ENCODE measurements around the gene MAB21L3. TPM values are rescaled to one million over a fixed set of nuclear protein-coding genes. Genes with fewer than 3 reads are reported as not detected.

Gene MAB21L3
- total RNA-seq = 0.14 TPM
- 0.23 TPM for polyA plus RNA-seq
- long read RNA-seq, donor 1 = 0 reads
- long read RNA-seq, donor 2 = 0 reads
- long read RNA-seq, donor 3 = 0 reads
- long read RNA-seq, donor 4 = 0 reads
- long read RNA-seq, donor 5 = 0 reads
- long read RNA-seq, donor 6 = 0 reads
- long read RNA-seq, donor 7 = 0 reads
- long read RNA-seq, donor 8 = 0 reads
- long read RNA-seq, donor 9 = 0 reads
- long read RNA-seq, donor 10 = 0 reads

DNA sequence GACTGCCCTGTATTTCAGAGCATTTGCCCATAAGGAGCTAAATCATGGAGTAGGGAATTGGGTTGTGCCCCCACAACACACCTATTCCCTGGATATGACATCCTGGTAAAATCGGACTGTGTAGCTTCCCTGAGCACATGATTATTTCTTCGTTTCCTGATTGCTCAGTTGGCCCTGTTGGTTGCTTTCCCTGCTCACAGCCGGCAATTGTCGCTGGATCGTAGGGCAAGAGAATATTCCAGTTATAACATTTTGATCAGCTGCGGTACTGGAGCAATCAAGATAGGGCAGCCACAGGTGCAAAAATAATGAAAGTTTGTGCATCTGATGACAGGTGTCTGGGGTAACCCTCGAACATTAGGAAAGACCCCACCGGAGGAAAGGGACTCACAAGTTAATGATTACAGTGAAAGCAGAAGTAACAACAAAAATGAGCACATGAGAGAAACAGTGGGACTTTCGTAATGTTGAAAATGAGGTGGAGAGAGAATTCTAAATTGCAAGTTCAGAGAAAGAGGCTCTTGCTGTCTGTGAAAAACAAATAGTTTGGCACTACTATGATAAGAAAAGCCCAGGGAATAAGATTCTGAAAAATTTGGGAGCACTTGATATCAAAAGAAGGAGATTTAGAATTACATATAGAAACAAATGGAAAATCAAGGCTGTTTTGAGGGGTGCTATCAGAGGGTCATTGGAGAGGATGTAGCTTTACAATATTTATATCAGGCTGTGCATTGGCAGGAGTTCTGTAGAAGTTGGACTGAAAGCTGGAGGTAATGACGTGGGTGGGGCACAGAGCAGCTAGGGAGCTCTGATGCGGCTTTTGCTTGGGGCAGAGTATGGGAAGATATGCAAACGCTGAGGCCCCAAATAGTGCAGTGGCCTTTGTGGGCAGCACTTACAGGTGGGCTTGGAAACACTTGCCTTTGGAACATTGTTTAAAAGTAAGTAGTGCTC lies at the start of gene MAB21L3:
Gene MAB21L3, plus strand, starts transcription at position 833 of the 957 bp plus-strand sequence. CDS start 1,217 bp downstream, outside the sequence.
- Histone ChIP-seq H3K27ac (ENCODE audit: low read depth in 1 of 2, low read length in 1 of 2) (no peak within 1 kb of the TSS), H3K4me3 (ENCODE audit: low read length in 2 of 2) (no peak within 1 kb of the TSS), H3K27me3 (ENCODE audit: control insufficient read depth in 2 of 2, insufficient read depth in 1 of 2, low read length in 1 of 2) (no peaks in the 10 kb centered on the region), H3K4me1 (ENCODE audit: control insufficient read depth in 2 of 2, insufficient read depth in 2 of 2, low read length in 2 of 2) (no peaks in the 10 kb centered on the region), H3K9me3 (ENCODE audit: control insufficient read depth in 2 of 2, insufficient read depth in 1 of 2, low read length in 1 of 2) (no peaks in the 10 kb centered on the region), H3K36me3 (ENCODE audit: control insufficient read depth in 2 of 2, insufficient read depth in 2 of 2, low read length in 1 of 2) (no peaks in the 10 kb centered on the region)
- DNase-seq (ENCODE audit: low read depth in 6 of 9, low spot score in 9 of 9) = no peak
- WGBS = 85% methylated on average over 12 of the region's 12 CpGs

DNA sequence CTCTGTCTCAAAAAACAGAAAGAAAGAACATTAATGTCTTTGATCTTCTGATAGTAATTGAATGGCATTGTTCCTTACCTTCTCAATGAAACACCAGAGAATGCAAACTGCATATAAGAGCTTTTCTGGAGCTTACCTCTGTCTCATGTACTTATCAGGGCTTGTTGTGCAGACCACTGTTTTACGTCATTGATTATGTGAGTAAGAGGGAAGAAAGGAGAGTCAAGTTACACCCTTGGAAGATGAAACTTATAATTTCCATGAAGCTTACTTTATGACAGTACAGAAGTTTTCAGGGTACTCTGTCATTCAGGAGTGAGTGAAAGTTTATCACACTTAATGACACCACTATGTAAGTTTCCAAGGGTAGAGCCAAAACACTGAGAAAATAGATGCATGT lies 49.0 kb upstream of the MAB21L3 start:
- Histone ChIP-seq H3K9me3 (ENCODE audit: control insufficient read depth in 2 of 2, insufficient read depth in 1 of 2, low read length in 1 of 2) (no peaks in the 10 kb centered on the region), H3K27me3 (ENCODE audit: control insufficient read depth in 2 of 2, insufficient read depth in 1 of 2, low read length in 1 of 2) (no peaks in the 10 kb centered on the region), H3K4me3 (ENCODE audit: low read length in 2 of 2) (no peak overlapping the region), H3K27ac (ENCODE audit: low read depth in 1 of 2, low read length in 1 of 2) (no peak overlapping the region), H3K4me1 (ENCODE audit: control insufficient read depth in 2 of 2, insufficient read depth in 2 of 2, low read length in 2 of 2) (no peaks in the 10 kb centered on the region), H3K36me3 (ENCODE audit: control insufficient read depth in 2 of 2, insufficient read depth in 2 of 2, low read length in 1 of 2) (no peaks in the 10 kb centered on the region)
- DNase-seq (ENCODE audit: low read depth in 6 of 9, low spot score in 9 of 9) = no peak
- 90% methylated on average over 1 of the region's 1 CpG for WGBS

DNA sequence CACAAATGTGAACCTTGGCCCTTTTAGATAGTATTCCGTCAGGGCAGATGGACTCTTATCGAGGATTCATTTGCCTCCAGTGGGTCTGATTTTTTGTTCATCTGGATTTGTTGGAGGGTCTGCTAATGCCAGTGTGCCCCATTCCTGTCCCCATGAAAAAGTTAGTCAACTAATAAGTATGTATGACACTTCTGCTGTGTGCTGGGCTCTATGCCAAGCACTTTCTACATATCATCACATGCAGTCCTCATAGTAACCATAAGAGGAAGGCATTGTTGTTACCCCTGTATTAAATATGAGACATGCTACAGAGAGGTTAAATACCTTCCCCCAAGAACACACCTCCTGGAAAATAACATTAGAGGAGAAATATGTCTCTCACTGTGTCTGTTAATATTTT lies 46.6 kb upstream of the MAB21L3 start:
- Histone ChIP-seq H3K27me3 (ENCODE audit: control insufficient read depth in 2 of 2, insufficient read depth in 1 of 2, low read length in 1 of 2) (no peaks in the 10 kb centered on the region), H3K36me3 (ENCODE audit: control insufficient read depth in 2 of 2, insufficient read depth in 2 of 2, low read length in 1 of 2) (no peaks in the 10 kb centered on the region), H3K27ac (ENCODE audit: low read depth in 1 of 2, low read length in 1 of 2) (no peak overlapping the region), H3K9me3 (ENCODE audit: control insufficient read depth in 2 of 2, insufficient read depth in 1 of 2, low read length in 1 of 2) (no peaks in the 10 kb centered on the region), H3K4me3 (ENCODE audit: low read length in 2 of 2) (no peak overlapping the region), H3K4me1 (ENCODE audit: control insufficient read depth in 2 of 2, insufficient read depth in 2 of 2, low read length in 2 of 2) (no peaks in the 10 kb centered on the region)
- 97% methylated on average over 2 of the region's 2 CpGs for WGBS
- DNase-seq (ENCODE audit: low read depth in 6 of 9, low spot score in 9 of 9) = no peak

DNA sequence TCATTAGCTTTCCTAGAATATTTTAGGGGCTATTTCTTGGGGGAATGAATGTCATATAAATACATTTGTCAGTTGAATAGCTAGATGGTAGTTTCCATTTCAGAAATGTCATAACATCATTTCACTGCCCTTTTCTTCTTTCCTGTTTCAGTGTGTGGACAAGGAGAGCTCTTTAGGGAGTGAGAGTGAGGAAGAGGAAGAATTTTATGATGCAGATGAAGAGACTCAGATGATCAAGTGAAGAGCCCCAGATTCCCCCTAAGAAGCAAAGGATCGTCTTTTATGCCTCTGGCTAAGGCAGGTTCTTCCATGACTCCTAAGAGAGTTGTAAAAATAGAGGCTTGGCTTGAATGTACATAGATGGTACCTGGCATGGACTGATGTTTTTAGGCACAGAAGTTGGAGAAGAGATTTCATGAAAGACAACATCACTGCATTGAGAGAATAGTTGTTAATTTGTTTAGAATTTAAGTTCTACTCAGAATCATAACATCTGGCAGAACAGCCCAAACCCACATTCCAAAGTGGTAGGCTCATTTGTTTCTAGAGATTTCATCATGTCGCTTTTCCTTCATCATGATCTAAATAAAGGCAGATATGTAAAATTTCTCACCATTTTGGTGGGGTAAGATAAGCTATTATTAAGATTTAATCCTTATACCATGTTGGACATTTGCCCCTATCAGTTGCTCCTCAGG lies 44.2 kb upstream of the MAB21L3 start:
- Histone ChIP-seq H3K27ac (ENCODE audit: low read depth in 1 of 2, low read length in 1 of 2) (no peak overlapping the region), H3K4me1 (ENCODE audit: control insufficient read depth in 2 of 2, insufficient read depth in 2 of 2, low read length in 2 of 2) (no peaks in the 10 kb centered on the region)
- WGBS = 90% methylated on average over 2 of the region's 2 CpGs

DNA sequence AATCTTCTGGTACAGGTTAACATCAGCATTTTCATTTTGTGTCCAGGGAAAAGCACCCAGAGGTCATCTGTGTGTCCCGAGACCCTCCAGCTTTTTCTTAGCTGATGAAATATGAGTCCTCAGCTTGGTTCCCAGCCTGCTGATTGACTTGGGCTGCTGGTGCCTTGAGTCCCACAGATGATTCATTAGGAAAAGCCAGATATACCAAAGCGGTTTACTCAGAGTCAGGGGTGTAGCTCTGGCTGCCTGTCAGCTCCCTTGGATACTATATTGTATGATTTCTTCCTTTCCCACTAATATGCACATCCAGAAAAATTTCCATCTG lies 43.7 kb upstream of the MAB21L3 start:
- H3K27me3 ChIP-seq (ENCODE audit: control insufficient read depth in 2 of 2, insufficient read depth in 1 of 2, low read length in 1 of 2) = no peaks in the 10 kb centered on the region
- no peak for DNase-seq (ENCODE audit: low read depth in 6 of 9, low spot score in 9 of 9)
- no peak overlapping the region for H3K27ac ChIP-seq (ENCODE audit: low read depth in 1 of 2, low read length in 1 of 2)
- H3K36me3 ChIP-seq (ENCODE audit: control insufficient read depth in 2 of 2, insufficient read depth in 2 of 2, low read length in 1 of 2) = no peaks in the 10 kb centered on the region
- no peaks in the 10 kb centered on the region for H3K9me3 ChIP-seq (ENCODE audit: control insufficient read depth in 2 of 2, insufficient read depth in 1 of 2, low read length in 1 of 2)
- H3K4me1 ChIP-seq (ENCODE audit: control insufficient read depth in 2 of 2, insufficient read depth in 2 of 2, low read length in 2 of 2) = no peaks in the 10 kb centered on the region
- H3K4me3 ChIP-seq (ENCODE audit: low read length in 2 of 2) = no peak overlapping the region
- 96% methylated on average over 2 of the region's 2 CpGs for WGBS

More for the DNA sequence above, 44.2 kb upstream of the MAB21L3 start:
- Histone ChIP-seq H3K36me3 (ENCODE audit: control insufficient read depth in 2 of 2, insufficient read depth in 2 of 2, low read length in 1 of 2) (no peaks in the 10 kb centered on the region), H3K4me3 (ENCODE audit: low read length in 2 of 2) (no peak overlapping the region), H3K9me3 (ENCODE audit: control insufficient read depth in 2 of 2, insufficient read depth in 1 of 2, low read length in 1 of 2) (no peaks in the 10 kb centered on the region), H3K27me3 (ENCODE audit: control insufficient read depth in 2 of 2, insufficient read depth in 1 of 2, low read length in 1 of 2) (no peaks in the 10 kb centered on the region)
- DNase-seq (ENCODE audit: low read depth in 6 of 9, low spot score in 9 of 9) = no peak

DNA sequence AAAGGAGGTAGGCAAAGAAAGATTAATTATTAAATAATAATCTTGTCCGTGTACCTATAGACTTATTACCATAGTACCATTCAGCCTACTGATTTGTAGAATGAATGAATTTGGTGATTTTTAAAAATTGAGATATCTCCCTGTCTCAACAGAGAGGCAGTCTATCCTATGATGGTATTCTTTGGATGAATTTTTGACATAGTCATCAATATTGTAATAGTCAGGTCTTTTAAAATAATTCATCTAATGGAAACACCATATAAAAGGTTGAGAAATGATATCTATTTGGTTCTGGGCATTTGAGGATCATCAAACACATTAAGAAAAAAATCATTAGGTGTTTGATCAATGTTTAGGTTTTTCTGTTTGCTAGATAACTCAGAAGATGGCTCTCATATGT lies 35.6 kb upstream of the MAB21L3 start:
- no peaks in the 10 kb centered on the region for H3K27me3 ChIP-seq (ENCODE audit: control insufficient read depth in 2 of 2, insufficient read depth in 1 of 2, low read length in 1 of 2)
- no peak overlapping the region for H3K4me3 ChIP-seq (ENCODE audit: low read length in 2 of 2)
- no peaks in the 10 kb centered on the region for H3K4me1 ChIP-seq (ENCODE audit: control insufficient read depth in 2 of 2, insufficient read depth in 2 of 2, low read length in 2 of 2)
- no peaks in the 10 kb centered on the region for H3K9me3 ChIP-seq (ENCODE audit: control insufficient read depth in 2 of 2, insufficient read depth in 1 of 2, low read length in 1 of 2)
- DNase-seq (ENCODE audit: low read depth in 6 of 9, low spot score in 9 of 9) = no peak
- no peaks in the 10 kb centered on the region for H3K36me3 ChIP-seq (ENCODE audit: control insufficient read depth in 2 of 2, insufficient read depth in 2 of 2, low read length in 1 of 2)
- 0% methylated on average over 1 of the region's 1 CpG for WGBS
- no peak overlapping the region for H3K27ac ChIP-seq (ENCODE audit: low read depth in 1 of 2, low read length in 1 of 2)

DNA sequence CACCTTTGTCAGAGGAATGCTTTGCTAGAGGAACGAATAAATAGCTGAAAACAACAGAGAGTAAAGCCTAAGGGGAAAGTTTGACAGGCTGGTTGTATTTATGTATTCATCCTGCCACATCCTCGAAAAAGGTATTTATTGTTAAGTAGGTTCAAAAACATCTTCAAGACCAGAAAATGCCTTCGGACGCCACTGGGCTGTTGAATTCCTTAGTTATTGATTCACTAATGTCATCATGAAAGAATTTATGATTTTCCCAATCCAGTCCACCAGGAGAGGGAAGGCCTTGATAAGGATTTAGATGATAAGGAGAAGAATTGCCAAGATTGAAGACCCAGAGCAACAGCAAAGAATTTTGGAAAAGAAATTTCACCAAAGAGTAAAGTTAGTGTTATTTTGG lies 35.2 kb upstream of the MAB21L3 start:
- Histone ChIP-seq H3K9me3 (ENCODE audit: control insufficient read depth in 2 of 2, insufficient read depth in 1 of 2, low read length in 1 of 2) (no peaks in the 10 kb centered on the region), H3K4me3 (ENCODE audit: low read length in 2 of 2) (no peak overlapping the region), H3K27ac (ENCODE audit: low read depth in 1 of 2, low read length in 1 of 2) (no peak overlapping the region), H3K27me3 (ENCODE audit: control insufficient read depth in 2 of 2, insufficient read depth in 1 of 2, low read length in 1 of 2) (no peaks in the 10 kb centered on the region), H3K36me3 (ENCODE audit: control insufficient read depth in 2 of 2, insufficient read depth in 2 of 2, low read length in 1 of 2) (no peaks in the 10 kb centered on the region), H3K4me1 (ENCODE audit: control insufficient read depth in 2 of 2, insufficient read depth in 2 of 2, low read length in 2 of 2) (no peaks in the 10 kb centered on the region)
- WGBS = 91% methylated on average over 4 of the region's 4 CpGs
- no peak for DNase-seq (ENCODE audit: low read depth in 6 of 9, low spot score in 9 of 9)

DNA sequence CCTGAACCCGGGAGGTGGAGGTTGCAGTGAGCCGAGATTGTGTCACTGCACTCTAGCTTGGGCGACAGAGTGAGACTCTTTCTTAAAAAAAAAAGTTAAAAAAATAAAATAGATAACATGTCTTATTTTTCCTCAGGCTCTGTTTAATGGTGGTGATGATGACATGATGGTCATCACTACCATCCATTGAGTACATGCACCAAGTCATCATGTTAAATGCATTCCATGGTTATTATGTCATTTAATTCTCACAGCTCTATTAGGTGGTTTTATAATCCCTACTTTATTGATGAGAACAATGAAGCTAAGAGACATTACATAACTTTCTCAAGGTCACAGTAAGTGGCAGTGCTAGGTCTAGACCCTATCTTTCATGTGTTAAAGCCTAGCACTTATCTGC lies 34.4 kb upstream of the MAB21L3 start:
- 99% methylated on average over 3 of the region's 3 CpGs for WGBS
- no peaks in the 10 kb centered on the region for H3K9me3 ChIP-seq (ENCODE audit: control insufficient read depth in 2 of 2, insufficient read depth in 1 of 2, low read length in 1 of 2)
- H3K4me1 ChIP-seq (ENCODE audit: control insufficient read depth in 2 of 2, insufficient read depth in 2 of 2, low read length in 2 of 2) = no peaks in the 10 kb centered on the region

DNA sequence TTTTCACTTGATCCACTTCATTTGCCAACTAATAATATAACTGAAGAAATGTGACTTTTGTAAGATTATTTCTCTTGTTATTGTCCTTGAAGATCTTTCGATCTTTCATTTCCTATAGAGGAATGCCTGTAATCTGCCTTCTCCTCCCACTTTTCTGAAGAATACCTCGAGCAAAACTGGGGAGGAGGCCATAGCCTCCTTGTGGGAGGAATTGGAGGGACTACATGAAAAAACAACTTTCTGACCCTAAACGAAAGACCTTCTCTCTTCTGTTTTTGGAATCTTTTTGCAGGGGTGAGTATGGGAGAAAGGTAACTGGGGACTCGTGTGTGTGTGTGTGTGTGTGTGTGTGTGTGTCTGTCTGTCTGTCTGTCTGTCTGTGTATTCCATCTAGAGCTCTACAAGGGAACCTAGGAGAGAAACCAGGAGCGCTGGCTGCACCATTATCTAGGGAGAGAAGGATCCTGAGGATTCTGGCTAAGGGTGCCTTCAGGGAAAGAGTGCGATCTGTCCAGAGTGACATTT lies 32.4 kb upstream of the MAB21L3 start:
- Histone ChIP-seq H3K4me3 (ENCODE audit: low read length in 2 of 2) (no peak overlapping the region), H3K27ac (ENCODE audit: low read depth in 1 of 2, low read length in 1 of 2) (no peak overlapping the region), H3K9me3 (ENCODE audit: control insufficient read depth in 2 of 2, insufficient read depth in 1 of 2, low read length in 1 of 2) (no peaks in the 10 kb centered on the region), H3K27me3 (ENCODE audit: control insufficient read depth in 2 of 2, insufficient read depth in 1 of 2, low read length in 1 of 2) (no peaks in the 10 kb centered on the region), H3K36me3 (ENCODE audit: control insufficient read depth in 2 of 2, insufficient read depth in 2 of 2, low read length in 1 of 2) (no peaks in the 10 kb centered on the region), H3K4me1 (ENCODE audit: control insufficient read depth in 2 of 2, insufficient read depth in 2 of 2, low read length in 2 of 2) (no peaks in the 10 kb centered on the region)
- no peak for DNase-seq (ENCODE audit: low read depth in 6 of 9, low spot score in 9 of 9)
- 85% methylated on average over 6 of the region's 6 CpGs for WGBS

More for the DNA sequence above, 34.4 kb upstream of the MAB21L3 start:
- Histone ChIP-seq H3K36me3 (ENCODE audit: control insufficient read depth in 2 of 2, insufficient read depth in 2 of 2, low read length in 1 of 2) (no peaks in the 10 kb centered on the region), H3K27me3 (ENCODE audit: control insufficient read depth in 2 of 2, insufficient read depth in 1 of 2, low read length in 1 of 2) (no peaks in the 10 kb centered on the region), H3K27ac (ENCODE audit: low read depth in 1 of 2, low read length in 1 of 2) (no peak overlapping the region), H3K4me3 (ENCODE audit: low read length in 2 of 2) (no peak overlapping the region)
- no peak for DNase-seq (ENCODE audit: low read depth in 6 of 9, low spot score in 9 of 9)
